ENCODE results near the gene EXOC1.

DNA sequence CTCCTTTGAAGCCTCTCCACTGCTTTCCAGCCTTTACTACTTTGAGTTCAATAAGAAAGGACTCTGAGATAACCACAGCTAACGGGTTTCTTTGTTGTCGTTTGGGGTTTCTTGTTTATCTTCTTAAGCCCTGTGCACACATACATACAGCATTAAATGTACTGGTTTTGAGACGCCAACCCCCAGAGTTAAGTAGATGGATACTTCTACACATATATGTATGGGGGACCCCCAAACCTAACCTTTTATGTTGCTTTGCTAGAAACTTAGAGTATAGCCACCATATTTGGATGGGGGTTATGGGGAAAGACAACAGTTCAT lies 96.0 kb downstream of the EXOC1 start:
- TF ChIP-seq, protein P1, sequence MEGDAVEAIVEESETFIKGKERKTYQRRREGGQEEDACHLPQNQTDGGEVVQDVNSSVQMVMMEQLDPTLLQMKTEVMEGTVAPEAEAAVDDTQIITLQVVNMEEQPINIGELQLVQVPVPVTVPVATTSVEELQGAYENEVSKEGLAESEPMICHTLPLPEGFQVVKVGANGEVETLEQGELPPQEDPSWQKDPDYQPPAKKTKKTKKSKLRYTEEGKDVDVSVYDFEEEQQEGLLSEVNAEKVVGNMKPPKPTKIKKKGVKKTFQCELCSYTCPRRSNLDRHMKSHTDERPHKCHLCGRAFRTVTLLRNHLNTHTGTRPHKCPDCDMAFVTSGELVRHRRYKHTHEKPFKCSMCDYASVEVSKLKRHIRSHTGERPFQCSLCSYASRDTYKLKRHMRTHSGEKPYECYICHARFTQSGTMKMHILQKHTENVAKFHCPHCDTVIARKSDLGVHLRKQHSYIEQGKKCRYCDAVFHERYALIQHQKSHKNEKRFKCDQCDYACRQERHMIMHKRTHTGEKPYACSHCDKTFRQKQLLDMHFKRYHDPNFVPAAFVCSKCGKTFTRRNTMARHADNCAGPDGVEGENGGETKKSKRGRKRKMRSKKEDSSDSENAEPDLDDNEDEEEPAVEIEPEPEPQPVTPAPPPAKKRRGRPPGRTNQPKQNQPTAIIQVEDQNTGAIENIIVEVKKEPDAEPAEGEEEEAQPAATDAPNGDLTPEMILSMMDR (conservative IDR thresholded peaks at IDR 0.05; ENCODE audit: low read depth, low read length): no peak
- TF ChIP-seq POLR2A (IDR thresholded peaks at IDR 0.05; ENCODE audit: low read depth, low read length) (no peak), BHLHE40 (IDR thresholded peaks at IDR 0.05; ENCODE audit: low read depth, low read length) (no peak), FOS (IDR thresholded peaks at IDR 0.05; ENCODE audit: low read depth, low read length) (no peak), RAD21 (IDR thresholded peaks at IDR 0.05; ENCODE audit: low read length) (no peak)
